Mesendoderm (in vitro differentiated cells): ENCODE results near the gene MMP21.

ENCODE experiments used
- DNase-seq: peaks from one replicate; pipeline ENCODE4 v3.0.0; 2013
- H2AK5ac ChIP-seq: 2 replicates; pipeline ENCODE4 v1.6.1; 2013; ENCODE audit warnings: low read length, inconsistent platforms
- H2BK120ac ChIP-seq: 2 replicates; pipeline ENCODE4 v1.6.1; 2013; ENCODE audit warnings: low read depth, mild to moderate bottlenecking, low read length, moderate library complexity, mixed read lengths
- H2BK15ac ChIP-seq: replicated peaks from 2 replicates; pipeline ENCODE4 v1.6.1; 2013; ENCODE audit warnings: low read depth, mild to moderate bottlenecking, moderate library complexity
- H2BK5ac ChIP-seq: 2 replicates; pipeline ENCODE4 v1.6.1; 2013; ENCODE audit warnings: low read length, inconsistent platforms
- H3K18ac ChIP-seq: 2 replicates; pipeline ENCODE4 v1.6.1; 2013; ENCODE audit warnings: mild to moderate bottlenecking, low read length, mixed read lengths
- H3K23ac ChIP-seq: one replicate; pipeline ENCODE4 v1.6.1; 2013; ENCODE audit warnings: low read length
- H3K27ac ChIP-seq: 2 replicates; pipeline ENCODE4 v1.5.1; 2013; ENCODE audit warnings: low read depth, mild to moderate bottlenecking, inconsistent platforms, low read length, moderate library complexity
- H3K27me3 ChIP-seq: 2 replicates; pipeline ENCODE4 v1.6.1; 2013; ENCODE audit warnings: low read length, control low read depth, mild to moderate bottlenecking, inconsistent platforms; ENCODE audit not compliant: insufficient read depth, poor library complexity
- H3K36me3 ChIP-seq: 2 replicates; pipeline ENCODE4 v1.6.1; 2013; ENCODE audit warnings: low read length, inconsistent platforms; ENCODE audit not compliant: control insufficient read depth, insufficient read depth
- H3K4ac ChIP-seq: one replicate; pipeline ENCODE4 v1.6.1; 2013; ENCODE audit warnings: low read depth, mild to moderate bottlenecking, low read length, moderate library complexity
- H3K4me1 ChIP-seq: 2 replicates; pipeline ENCODE4 v1.6.1; 2013; ENCODE audit warnings: low read depth, low read length, inconsistent platforms; ENCODE audit not compliant: control insufficient read depth
- H3K4me2 ChIP-seq: 2 replicates; pipeline ENCODE4 v1.6.1; 2013; ENCODE audit warnings: low read length
- H3K4me3 ChIP-seq: 2 replicates; pipeline ENCODE4 v1.5.1; 2013; ENCODE audit warnings: mild to moderate bottlenecking, low read length
- H3K56ac ChIP-seq: one replicate; pipeline ENCODE4 v1.6.1; 2013; ENCODE audit warnings: low read length
- H3K79me1 ChIP-seq: 2 replicates; pipeline ENCODE4 v1.6.1; 2013; ENCODE audit warnings: low read length, inconsistent platforms
- H3K79me2 ChIP-seq: 2 replicates; pipeline ENCODE4 v1.6.1; 2013; ENCODE audit warnings: mild to moderate bottlenecking, low read length; ENCODE audit not compliant: control insufficient read depth, insufficient read depth
- H3K9ac ChIP-seq: 2 replicates; pipeline ENCODE4 v1.6.1; 2013; ENCODE audit warnings: low read length, inconsistent platforms
- H4K5ac ChIP-seq: one replicate; pipeline ENCODE4 v1.6.1; 2013; ENCODE audit warnings: low read length
- H4K8ac ChIP-seq: one replicate; pipeline ENCODE4 v1.6.1; 2013; ENCODE audit warnings: low read depth, mild to moderate bottlenecking, control low read depth, low read length, moderate library complexity
- WGBS: extraction: QIAGEN DNeasy Blood & Tissue Kit; methylation state at CpG from one replicate; pipeline ENCODE4 v1.1.7; 2013; ENCODE audit warnings: low lambda C conversion rate, missing lambda C conversion rate; ENCODE audit not compliant: insufficient coverage; ENCODE audit errors: extremely low coverage; 5-methylcytosine and 5-hydroxymethylcytosine counted together

The MMP21 gene

GRCh38 chr10:125765835-125766234 is 9.8 kb downstream of the MMP21 start:
- H3K27me3 ChIP-seq: no peaks in the 10 kb centered on the region
- no peak overlapping the region for H3K27ac ChIP-seq
- H2BK5ac ChIP-seq: no peak overlapping the region
- no peaks in the 10 kb centered on the region for H3K4me1 ChIP-seq
- H3K4me3 ChIP-seq: no peak overlapping the region
- no peak overlapping the region for H3K23ac ChIP-seq
- no peak overlapping the region for H2AK5ac ChIP-seq
- DNase-seq: no peak
- H4K5ac ChIP-seq: no peak overlapping the region
- no CpG with 5 or more reads among the region's 2 CpGs for WGBS
- H3K36me3 ChIP-seq: peaks cover 4% of the 10 kb centered on the region
- no peak overlapping the region for H4K8ac ChIP-seq
- no peaks in the 10 kb centered on the region for H3K79me2 ChIP-seq
- no peak overlapping the region for H3K18ac ChIP-seq
- no peak overlapping the region for H3K4me2 ChIP-seq
- no peak overlapping the region for H3K4ac ChIP-seq
- no peak overlapping the region for H3K9ac ChIP-seq
- no peak overlapping the region for H3K56ac ChIP-seq
- H2BK120ac ChIP-seq: no peak overlapping the region
- H2BK15ac ChIP-seq: no peak overlapping the region
- H3K79me1 ChIP-seq: no peaks in the 10 kb centered on the region

GRCh38 chr10:125762692-125763648 is 12.7 kb downstream of the MMP21 start:
- H3K4me2 ChIP-seq: no peak overlapping the region
- no peak overlapping the region for H2BK120ac ChIP-seq
- peak overlapping the region; percentile 25 for H3K27ac ChIP-seq
- H3K23ac ChIP-seq: no peak overlapping the region
- H4K8ac ChIP-seq: no peak overlapping the region
- no peak overlapping the region for H3K4ac ChIP-seq
- H3K56ac ChIP-seq: no peak overlapping the region
- H3K4me3 ChIP-seq: no peak overlapping the region
- no peaks in the 10 kb centered on the region for H3K27me3 ChIP-seq
- H3K4me1 ChIP-seq: no peaks in the 10 kb centered on the region
- H2AK5ac ChIP-seq: no peak overlapping the region
- no peaks in the 10 kb centered on the region for H3K79me1 ChIP-seq
- H3K9ac ChIP-seq: no peak overlapping the region
- H2BK15ac ChIP-seq: no peak overlapping the region
- no peak overlapping the region for H3K18ac ChIP-seq
- H3K79me2 ChIP-seq: no peaks in the 10 kb centered on the region
- no peak overlapping the region for H2BK5ac ChIP-seq
- DNase-seq: no peak
- peaks cover 4% of the 10 kb centered on the region for H3K36me3 ChIP-seq
- no peak overlapping the region for H4K5ac ChIP-seq
- no CpG with 5 or more reads among the region's 24 CpGs for WGBS

GRCh38 chr10:125761961-125762360 is 13.7 kb downstream of the MMP21 start:
- no peak overlapping the region for H3K56ac ChIP-seq
- H2BK120ac ChIP-seq: no peak overlapping the region
- WGBS: no CpG with 5 or more reads among the region's 1 CpG
- H3K27me3 ChIP-seq: no peaks in the 10 kb centered on the region
- H3K9ac ChIP-seq: no peak overlapping the region
- H3K79me1 ChIP-seq: peaks cover 2% of the 10 kb centered on the region
- H3K4me3 ChIP-seq: no peak overlapping the region
- no peak for DNase-seq
- no peak overlapping the region for H2BK5ac ChIP-seq
- no peak overlapping the region for H3K4ac ChIP-seq
- no peak overlapping the region for H3K4me2 ChIP-seq
- H4K8ac ChIP-seq: no peak overlapping the region
- H2BK15ac ChIP-seq: no peak overlapping the region
- no peak overlapping the region for H2AK5ac ChIP-seq
- H3K4me1 ChIP-seq: no peaks in the 10 kb centered on the region
- no peak overlapping the region for H4K5ac ChIP-seq
- no peak overlapping the region for H3K18ac ChIP-seq
- H3K27ac ChIP-seq: no peak overlapping the region
- peaks cover 4% of the 10 kb centered on the region for H3K36me3 ChIP-seq
- H3K23ac ChIP-seq: no peak overlapping the region
- no peaks in the 10 kb centered on the region for H3K79me2 ChIP-seq

- Histone ChIP-seq H2AK5ac (no peak overlapping the region), H3K18ac (no peak overlapping the region), H3K79me2 (no peaks in the 10 kb centered on the region), H3K79me1 (peaks cover 5% of the 10 kb centered on the region), H3K36me3 (peaks cover 5% of the 10 kb centered on the region), H2BK5ac (no peak overlapping the region), H3K9ac (no peak overlapping the region), H3K4ac (no peak overlapping the region), H3K4me2 (no peak overlapping the region), H3K27ac (no peak overlapping the region), H2BK15ac (no peak overlapping the region), H4K8ac (no peak overlapping the region), H3K56ac (no peak overlapping the region), H4K5ac (no peak overlapping the region), H2BK120ac (no peak overlapping the region), H3K23ac (no peak overlapping the region), H3K27me3 (no peaks in the 10 kb centered on the region), H3K4me3 (no peak overlapping the region), H3K4me1 (no peaks in the 10 kb centered on the region)
- no CpG with 5 or more reads among the region's 4 CpGs for WGBS
- DNase-seq: no peak
These were observed 17.9 kb downstream of the MMP21 start for GRCh38 chr10:125757742-125758141.

- Histone ChIP-seq H3K4me2 (no peak overlapping the region), H3K27ac (no peak overlapping the region), H3K4me3 (no peak overlapping the region), H4K8ac (no peak overlapping the region), H2AK5ac (no peak overlapping the region), H2BK120ac (no peak overlapping the region), H2BK5ac (no peak overlapping the region), H3K9ac (no peak overlapping the region), H2BK15ac (no peak overlapping the region), H3K27me3 (no peaks in the 10 kb centered on the region), H3K23ac (no peak overlapping the region), H3K79me2 (no peaks in the 10 kb centered on the region), H3K56ac (no peak overlapping the region), H3K79me1 (peaks cover 5% of the 10 kb centered on the region), H4K5ac (no peak overlapping the region), H3K4me1 (no peaks in the 10 kb centered on the region), H3K36me3 (peaks cover 5% of the 10 kb centered on the region), H3K4ac (no peak overlapping the region), H3K18ac (no peak overlapping the region)
- no CpG with 5 or more reads among the region's 5 CpGs for WGBS
- no peak for DNase-seq
These were observed 18.7 kb downstream of the MMP21 start for GRCh38 chr10:125756853-125757487.
